Activated gamma-delta T cell (primary cell): ENCODE results near the gene DUSP5.

Experiments used
- DNase-seq: peaks from one replicate; lab custom pipeline; 2025; lab: John Stamatoyannopoulos, UW

DUSP5 gene

GRCh38 chr10:110546499-110547110, 48.9 kb downstream of the DUSP5 start:
- no peak for DNase-seq

DNA sequence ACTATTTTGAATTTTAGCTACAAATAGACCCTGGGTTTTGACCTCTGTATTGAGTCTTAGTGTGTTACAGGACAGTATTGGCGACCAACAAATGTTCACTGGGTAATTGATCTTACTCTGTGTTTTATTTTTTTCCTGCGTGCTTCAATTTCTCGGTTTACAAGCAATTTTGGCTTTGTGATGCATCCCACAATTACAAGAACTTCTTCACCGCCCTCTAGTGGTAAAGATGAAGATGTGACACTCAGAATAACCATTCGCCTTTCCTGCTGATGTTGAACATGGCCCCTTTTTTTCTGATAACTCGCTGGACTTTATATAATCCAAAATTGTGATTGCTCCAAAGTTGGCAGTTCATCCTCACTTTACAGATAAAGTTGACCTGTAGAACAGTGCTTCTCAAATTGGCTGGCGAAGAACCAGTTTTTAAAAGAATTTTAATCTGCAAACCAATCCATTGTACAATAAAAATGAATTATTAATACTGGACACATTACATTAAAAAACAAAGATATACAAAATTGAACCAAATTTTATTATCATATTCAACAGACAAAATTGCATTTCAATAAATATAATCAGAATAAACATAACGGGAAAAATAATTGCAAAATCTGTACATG, 49.5 kb downstream of the DUSP5 start:
- no peak for DNase-seq

DNA sequence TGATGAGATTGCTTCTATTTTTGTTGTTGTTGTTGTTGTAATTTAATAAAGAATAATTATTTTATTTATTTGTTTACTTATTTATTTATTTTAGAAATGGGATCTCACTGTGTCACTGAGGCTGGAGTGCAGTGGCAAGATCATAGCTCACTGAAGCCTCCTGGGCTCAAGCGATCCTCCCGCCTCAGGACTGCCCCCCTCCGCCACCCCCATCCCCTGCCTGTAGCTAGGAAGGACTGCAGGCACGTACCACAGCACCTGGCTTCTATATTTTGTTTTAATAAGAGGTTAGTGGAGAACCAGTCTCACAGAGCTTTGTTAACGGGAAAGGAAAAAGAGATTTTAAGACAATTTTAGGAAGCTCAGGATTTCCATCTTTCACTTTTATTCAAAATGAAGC, 50.3 kb downstream of the DUSP5 start:
- no peak for DNase-seq

DNA sequence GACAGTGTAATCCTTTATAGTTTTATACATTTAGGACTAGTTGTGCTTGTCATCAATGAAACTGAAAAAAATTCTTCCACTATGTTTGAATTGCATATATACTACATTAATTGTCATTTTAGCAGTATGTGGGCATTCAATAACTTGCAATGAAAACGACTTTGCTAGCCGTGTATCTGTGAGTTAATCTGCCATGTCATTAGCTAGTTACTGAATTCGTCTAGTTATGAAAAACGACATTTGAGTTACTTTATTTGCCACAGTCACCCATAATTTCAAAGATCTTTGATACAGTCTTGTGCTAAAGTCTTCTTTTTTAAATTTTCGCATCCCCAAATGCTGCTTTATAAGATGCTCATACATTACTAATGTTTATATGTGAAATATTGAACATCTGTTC, 51.5 kb downstream of the DUSP5 start:
- DNase-seq, result no peak

DNA sequence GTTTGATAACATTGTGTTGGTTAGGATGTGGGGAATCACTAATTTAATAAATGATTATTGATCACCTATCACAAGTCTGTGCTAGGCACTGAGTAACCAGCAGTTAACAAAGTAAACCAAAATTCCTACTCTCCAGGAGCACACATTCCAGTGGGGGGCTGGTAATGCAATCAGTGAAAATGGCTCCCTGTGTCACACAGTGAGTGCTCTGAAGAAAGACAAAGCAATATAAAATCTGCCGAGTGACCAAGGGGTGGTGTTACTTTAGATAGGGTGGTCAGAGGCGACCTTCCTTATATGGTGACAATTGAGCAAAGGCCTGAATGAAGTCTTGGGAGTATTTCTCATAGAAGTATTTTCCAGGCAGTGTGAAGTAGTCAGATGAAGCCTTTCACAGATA, 56.2 kb downstream of the DUSP5 start:
- no peak for DNase-seq

DNA sequence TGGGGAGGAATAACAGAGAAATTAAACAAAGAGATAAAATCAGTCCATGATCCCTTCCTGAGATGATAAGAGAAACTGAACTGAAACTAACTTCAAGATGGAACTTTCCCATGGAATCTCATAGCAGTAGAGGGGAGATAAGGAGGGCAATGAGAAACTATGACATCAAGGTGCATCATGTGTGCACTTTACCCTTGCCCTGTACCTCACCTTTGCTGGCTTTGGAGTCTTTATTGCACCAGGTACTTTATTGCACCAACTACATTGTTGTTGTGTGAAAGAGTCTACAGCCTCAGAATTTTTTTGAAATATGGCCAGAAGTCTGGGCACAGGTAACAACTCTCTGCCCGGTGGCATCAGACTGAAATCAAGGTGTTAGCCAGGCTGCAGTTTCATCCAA, 58.6 kb downstream of the DUSP5 start:
- no peak for DNase-seq

DNA sequence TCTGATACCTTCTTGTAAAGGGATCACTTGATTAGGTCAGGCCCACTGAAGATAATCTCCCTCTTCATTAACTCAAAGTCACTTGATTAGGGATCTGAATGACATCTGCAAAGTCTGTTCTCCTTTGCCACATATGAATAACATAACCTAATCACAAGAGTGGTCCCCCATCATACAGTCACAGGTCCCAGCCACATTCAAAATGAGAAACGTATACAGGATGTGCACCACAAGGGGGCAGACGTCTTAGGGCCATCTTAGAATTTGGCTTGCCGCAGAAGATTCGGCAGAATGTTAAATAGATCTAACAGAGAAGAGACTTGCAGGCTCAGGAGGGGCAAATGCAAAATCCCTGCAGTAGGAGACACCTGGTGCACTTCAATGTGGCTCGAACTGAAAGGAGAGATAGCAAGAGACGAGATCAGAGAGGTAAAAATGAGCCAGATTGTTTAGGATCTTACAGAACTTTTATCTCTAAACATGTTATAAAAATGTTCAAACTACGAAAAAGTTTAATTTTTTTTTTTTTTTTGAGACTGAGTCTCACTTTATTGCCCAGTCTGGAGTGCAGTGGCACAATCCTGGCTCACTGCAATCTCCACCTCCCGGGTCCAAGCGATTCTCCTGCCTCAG, 59.4 kb downstream of the DUSP5 start:
- no peak for DNase-seq

- DNase-seq, result no peak
These were observed 60.3 kb downstream of the DUSP5 start for GRCh38 chr10:110558041-110558440.

GRCh38 chr10:110560012-110560411, 62.3 kb downstream of the DUSP5 start:
- no peak for DNase-seq
